Stomach (tissue), 4 donors: ENCODE results near the gene DPF3.

Experiments
- CTCF ChIP-seq, 7 experiments: fragments of 450-650 bp in 4 of 7; fragments of 200-600 bp in 3 of 7; sonication (generic) in 3 of 7; IDR thresholded peaks; one replicate each; pipeline ENCODE4 v1.5.1; 2016 to 2019; ENCODE audit warnings: antibody characterized with exemption in 7 of 7, control low read depth in 2 of 7, mild to moderate bottlenecking in 1 of 7
- EP300 ChIP-seq: sonication (generic); formaldehyde crosslinking; IDR thresholded peaks from one replicate; pipeline ENCODE4 v1.6.1; 2017; ENCODE audit warnings: antibody characterized with exemption

- TF ChIP-seq EP300 (no peak), CTCF (IDR thresholded peaks at IDR 0.05) (no peak)
Observed at GRCh38 chr14:72771561-72771960, 122.3 kb downstream of the DPF3 start.
